Measurements from ENCODE around the gene BLOC1S3.
"Not testable (repeated sequence)": the region's sequence is repeated elsewhere in the genome, so short reads cannot be mapped to it uniquely, and the experiment has no call there.

BLOC1S3 gene

DNA sequence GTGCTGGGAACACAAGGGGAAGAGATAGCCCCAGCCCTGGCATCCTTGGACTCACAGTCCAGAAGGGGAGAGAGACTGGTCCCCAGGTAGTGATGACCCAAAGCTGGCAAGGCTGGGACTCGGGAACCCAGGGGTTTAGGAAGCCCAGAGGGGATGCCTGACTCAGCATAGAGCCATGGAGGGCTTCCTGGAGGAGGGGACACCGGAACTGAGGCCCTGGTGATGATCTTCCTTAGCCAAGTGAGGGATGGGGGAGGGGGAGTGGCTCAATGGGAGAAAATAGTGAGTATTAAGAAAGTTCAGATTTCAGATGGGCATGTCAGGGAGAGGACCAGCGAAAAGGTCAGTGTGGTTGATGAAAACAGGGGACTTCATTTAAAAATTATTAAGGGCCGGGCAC, 39.8 kb downstream of the BLOC1S3 start:
- DNase-seq = no peak

GRCh38 chr19:45218911-45219743, 40.5 kb downstream of the BLOC1S3 start:
- no peak for DNase-seq

GRCh38 chr19:45222724-45223123, 44.1 kb downstream of the BLOC1S3 start:
- DNase-seq = no peak

DNA sequence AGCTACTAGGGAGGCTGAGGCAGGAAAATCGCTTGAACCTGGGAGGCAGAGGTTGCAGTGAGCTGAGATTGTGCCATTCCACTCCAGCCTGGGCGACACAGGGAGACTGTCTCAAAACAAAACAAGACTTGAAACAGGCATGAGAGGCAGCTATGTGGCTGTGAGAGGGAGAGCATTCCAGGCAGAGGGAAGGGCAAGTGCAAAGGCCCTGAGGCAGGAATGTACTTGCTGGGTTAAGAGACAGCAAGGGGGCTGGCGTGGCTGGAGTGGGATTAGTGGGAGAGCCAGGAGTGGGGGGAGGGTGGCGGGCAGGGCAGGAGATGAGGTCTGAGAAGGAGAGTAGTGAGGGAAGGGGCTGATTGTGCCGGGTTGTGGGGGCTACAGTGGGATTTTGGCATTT, 45.3 kb downstream of the BLOC1S3 start:
- DNase-seq = no peak

DNA sequence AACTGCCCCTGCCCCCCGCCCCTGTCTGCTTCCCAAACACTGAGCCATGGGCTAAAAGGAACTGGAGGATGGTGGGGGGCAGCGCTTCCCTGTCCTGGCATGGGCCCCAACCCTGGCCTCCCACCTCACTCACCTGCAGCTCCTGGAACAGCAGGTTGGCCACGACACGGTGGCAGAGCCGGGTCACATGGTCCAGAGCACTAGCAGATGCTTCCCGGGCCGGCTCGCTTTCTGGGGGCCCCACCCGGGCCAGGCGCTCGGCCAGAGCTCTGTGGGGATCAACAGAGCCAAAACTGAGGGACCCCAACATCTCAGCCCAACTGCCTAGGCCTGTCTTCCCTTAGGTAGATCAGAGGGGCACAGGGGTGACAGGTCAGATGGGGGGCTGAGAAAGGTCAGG, 46.1 kb downstream of the BLOC1S3 start:
- no peak for DNase-seq

GRCh38 chr19:45229056-45229455, 50.5 kb downstream of the BLOC1S3 start:
- DNase-seq = not testable (repeated sequence)

Data from amygdala (tissue), 56 donors.